ENCODE measurements around the gene TCEA3.

DNA sequence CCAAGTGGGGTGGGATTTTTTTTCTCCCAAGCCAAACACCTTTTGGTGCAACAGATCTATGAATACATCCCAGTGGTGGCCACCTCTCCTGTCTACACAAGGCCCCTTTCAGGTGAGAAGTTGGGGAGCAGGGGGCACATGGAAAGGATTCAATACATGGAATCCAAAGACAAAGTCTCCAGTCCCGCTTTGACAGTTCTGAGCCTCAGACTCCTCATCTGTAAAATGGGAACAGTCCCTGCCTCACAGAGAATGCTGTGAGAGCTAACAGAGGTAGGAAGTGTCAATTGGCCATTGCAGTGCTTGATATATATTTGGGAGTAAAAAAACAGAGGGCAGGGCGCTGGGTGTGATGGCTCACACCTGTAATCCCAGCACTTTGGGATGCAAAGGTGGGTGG lies 28.2 kb downstream of the TCEA3 start:
- TF ChIP-seq, protein P1, sequence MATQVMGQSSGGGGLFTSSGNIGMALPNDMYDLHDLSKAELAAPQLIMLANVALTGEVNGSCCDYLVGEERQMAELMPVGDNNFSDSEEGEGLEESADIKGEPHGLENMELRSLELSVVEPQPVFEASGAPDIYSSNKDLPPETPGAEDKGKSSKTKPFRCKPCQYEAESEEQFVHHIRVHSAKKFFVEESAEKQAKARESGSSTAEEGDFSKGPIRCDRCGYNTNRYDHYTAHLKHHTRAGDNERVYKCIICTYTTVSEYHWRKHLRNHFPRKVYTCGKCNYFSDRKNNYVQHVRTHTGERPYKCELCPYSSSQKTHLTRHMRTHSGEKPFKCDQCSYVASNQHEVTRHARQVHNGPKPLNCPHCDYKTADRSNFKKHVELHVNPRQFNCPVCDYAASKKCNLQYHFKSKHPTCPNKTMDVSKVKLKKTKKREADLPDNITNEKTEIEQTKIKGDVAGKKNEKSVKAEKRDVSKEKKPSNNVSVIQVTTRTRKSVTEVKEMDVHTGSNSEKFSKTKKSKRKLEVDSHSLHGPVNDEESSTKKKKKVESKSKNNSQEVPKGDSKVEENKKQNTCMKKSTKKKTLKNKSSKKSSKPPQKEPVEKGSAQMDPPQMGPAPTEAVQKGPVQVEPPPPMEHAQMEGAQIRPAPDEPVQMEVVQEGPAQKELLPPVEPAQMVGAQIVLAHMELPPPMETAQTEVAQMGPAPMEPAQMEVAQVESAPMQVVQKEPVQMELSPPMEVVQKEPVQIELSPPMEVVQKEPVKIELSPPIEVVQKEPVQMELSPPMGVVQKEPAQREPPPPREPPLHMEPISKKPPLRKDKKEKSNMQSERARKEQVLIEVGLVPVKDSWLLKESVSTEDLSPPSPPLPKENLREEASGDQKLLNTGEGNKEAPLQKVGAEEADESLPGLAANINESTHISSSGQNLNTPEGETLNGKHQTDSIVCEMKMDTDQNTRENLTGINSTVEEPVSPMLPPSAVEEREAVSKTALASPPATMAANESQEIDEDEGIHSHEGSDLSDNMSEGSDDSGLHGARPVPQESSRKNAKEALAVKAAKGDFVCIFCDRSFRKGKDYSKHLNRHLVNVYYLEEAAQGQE (IDR thresholded peaks at IDR 0.05; ENCODE audit: insufficient replicate concordance, low read depth) = no peak
- TF ChIP-seq POLR2AphosphoS5 (IDR thresholded peaks at IDR 0.05; ENCODE audit: low read depth) = no peak
- TF ChIP-seq, protein P2, sequence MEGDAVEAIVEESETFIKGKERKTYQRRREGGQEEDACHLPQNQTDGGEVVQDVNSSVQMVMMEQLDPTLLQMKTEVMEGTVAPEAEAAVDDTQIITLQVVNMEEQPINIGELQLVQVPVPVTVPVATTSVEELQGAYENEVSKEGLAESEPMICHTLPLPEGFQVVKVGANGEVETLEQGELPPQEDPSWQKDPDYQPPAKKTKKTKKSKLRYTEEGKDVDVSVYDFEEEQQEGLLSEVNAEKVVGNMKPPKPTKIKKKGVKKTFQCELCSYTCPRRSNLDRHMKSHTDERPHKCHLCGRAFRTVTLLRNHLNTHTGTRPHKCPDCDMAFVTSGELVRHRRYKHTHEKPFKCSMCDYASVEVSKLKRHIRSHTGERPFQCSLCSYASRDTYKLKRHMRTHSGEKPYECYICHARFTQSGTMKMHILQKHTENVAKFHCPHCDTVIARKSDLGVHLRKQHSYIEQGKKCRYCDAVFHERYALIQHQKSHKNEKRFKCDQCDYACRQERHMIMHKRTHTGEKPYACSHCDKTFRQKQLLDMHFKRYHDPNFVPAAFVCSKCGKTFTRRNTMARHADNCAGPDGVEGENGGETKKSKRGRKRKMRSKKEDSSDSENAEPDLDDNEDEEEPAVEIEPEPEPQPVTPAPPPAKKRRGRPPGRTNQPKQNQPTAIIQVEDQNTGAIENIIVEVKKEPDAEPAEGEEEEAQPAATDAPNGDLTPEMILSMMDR (IDR thresholded peaks at IDR 0.05; ENCODE audit: insufficient read depth, low read length) = no peak
- no peak for TF ChIP-seq SPI1 (IDR thresholded peaks at IDR 0.05; ENCODE audit: borderline replicate concordance, low read depth)

Data from HL-60 (cell line).